Lower lobe of right lung (tissue), 2 donors: ENCODE results near the gene KLF5. TPM values are rescaled to one million over a fixed set of nuclear protein-coding genes. Genes with fewer than 3 reads are reported as not detected.

ENCODE experiments used
- ATAC-seq, 2 donors: fragments of 200-7000 bp; cut with Tn5 transposase; one replicate each; pipeline ENCODE4 v1.9.1; 2020 to 2022; ENCODE audit warnings: mild to moderate bottlenecking in 2 of 2, moderate library complexity in 2 of 2
- DNase-seq: peaks from one replicate; pipeline ENCODE4 v3.0.0-alpha.2; 2020
- H3K27ac ChIP-seq: fragments of 200-600 bp; one replicate; pipeline ENCODE4 v1.8.0; 2022
- H3K27me3 ChIP-seq: fragments of 200-600 bp; one replicate; pipeline ENCODE4 v1.8.0; 2022; ENCODE audit warnings: low read depth
- H3K36me3 ChIP-seq: fragments of 200-600 bp; one replicate; pipeline ENCODE4 v1.8.0; 2022; ENCODE audit warnings: mild to moderate bottlenecking
- H3K4me1 ChIP-seq: fragments of 200-600 bp; one replicate; pipeline ENCODE4 v1.8.0; 2022
- H3K4me3 ChIP-seq: fragments of 200-600 bp; one replicate; pipeline ENCODE4 v1.8.0; 2022; ENCODE audit warnings: mild to moderate bottlenecking
- H3K9me3 ChIP-seq: fragments of 200-600 bp; one replicate; pipeline ENCODE4 v1.8.0; 2022
- intact Hi-C: fragments of 100-400 bp; cut with DNase I; formaldehyde crosslinking; loops from one replicate; pipeline ENCODE4 v1.11.0; 2022
- total RNA-seq: library from RNA; stranded (reverse); fragmentation: NEBNext Ultra II Directional; extraction: Animal tissue kit (Norgen Biotek cat#: 25700); gene quantifications from one replicate; pipeline ENCODE4 v1.2.1, GENCODE V29; 2021
- TF ChIP-seq, protein P1 (sequence below): fragments of 200-600 bp; IDR thresholded peaks from one replicate; pipeline ENCODE4 v1.8.0; 2022; ENCODE audit warnings: antibody characterized with exemption, mild to moderate bottlenecking
- donor health status: DM: no; HTN: yes; CAD: no; lungs with severe emphysema.

Gene KLF5
- total RNA-seq, 1 donor from 2014 or later = 46.6 TPM

DNA sequence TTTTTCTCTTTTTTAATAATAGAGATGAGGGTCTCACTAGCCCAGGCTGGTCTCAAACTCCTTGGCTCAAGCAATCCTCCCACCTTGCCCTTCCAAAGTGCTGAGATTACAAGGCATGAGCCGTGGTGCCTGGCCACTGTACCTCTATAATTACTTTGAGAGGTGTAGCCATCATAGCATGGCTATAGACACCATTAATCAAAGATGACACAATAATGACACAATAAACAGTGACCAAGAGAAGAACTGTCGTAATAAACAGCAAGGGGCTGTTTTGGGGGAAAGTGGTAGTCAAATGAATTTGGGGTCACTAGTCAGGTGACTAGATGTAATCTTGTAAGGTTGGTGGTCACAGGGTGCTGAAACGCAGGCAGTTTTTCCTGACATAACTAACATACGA, 30.4 kb downstream of the KLF5 start:
- no peak for DNase-seq
- Histone ChIP-seq H3K4me3 (no peak overlapping the region), H3K36me3 (no peaks in the 10 kb centered on the region), H3K27me3 (no peaks in the 10 kb centered on the region), H3K9me3 (peaks cover 8% of the 10 kb centered on the region), H3K4me1 (no peaks in the 10 kb centered on the region), H3K27ac (no peak overlapping the region)
- intact Hi-C loops = no loop called here
- ATAC-seq = no peak
- TF ChIP-seq, protein P1, sequence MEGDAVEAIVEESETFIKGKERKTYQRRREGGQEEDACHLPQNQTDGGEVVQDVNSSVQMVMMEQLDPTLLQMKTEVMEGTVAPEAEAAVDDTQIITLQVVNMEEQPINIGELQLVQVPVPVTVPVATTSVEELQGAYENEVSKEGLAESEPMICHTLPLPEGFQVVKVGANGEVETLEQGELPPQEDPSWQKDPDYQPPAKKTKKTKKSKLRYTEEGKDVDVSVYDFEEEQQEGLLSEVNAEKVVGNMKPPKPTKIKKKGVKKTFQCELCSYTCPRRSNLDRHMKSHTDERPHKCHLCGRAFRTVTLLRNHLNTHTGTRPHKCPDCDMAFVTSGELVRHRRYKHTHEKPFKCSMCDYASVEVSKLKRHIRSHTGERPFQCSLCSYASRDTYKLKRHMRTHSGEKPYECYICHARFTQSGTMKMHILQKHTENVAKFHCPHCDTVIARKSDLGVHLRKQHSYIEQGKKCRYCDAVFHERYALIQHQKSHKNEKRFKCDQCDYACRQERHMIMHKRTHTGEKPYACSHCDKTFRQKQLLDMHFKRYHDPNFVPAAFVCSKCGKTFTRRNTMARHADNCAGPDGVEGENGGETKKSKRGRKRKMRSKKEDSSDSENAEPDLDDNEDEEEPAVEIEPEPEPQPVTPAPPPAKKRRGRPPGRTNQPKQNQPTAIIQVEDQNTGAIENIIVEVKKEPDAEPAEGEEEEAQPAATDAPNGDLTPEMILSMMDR = no peak

DNA sequence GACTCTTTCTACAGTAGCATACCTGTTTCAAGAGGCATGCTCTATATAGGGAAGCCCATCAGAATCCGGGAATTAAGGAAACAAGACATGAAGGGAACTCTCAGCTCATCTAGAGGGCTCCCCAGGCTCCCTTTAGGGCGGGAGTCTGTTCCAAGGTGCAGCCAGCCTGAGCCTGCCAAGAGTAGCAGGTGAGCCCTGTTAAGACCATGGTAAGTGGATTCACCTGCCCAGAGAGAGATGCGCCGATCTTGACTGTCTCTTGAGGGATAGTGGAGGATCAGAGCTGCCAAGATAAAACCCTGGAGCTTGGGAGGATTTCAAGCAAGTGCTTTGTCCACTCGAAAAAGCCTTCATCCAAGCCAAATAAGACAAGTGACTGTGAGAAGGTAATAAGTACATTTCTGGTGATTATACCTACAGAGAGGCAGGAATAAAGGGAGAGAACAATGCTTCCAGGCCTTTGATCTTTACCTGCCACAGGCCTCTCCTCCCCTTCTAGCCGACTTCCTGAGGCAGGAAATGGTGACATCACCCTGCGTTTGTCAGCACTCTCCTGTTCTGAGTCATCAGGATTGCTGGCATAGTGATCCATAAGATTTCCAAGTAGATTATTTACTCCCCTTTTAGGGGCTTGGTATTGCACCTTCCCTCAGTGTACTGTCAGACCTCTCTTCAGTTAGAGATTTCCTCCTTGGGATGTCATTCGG, 31.5 kb downstream of the KLF5 start:
- no peak overlapping the region for H3K4me3 ChIP-seq
- intact Hi-C loops = no loop called here
- DNase-seq (no peak), ATAC-seq (peak; percentile 88 to 94)
- H3K4me1 ChIP-seq = no peaks in the 10 kb centered on the region
- H3K9me3 ChIP-seq = peaks cover 8% of the 10 kb centered on the region
- TF ChIP-seq, protein P1 = no peak
- no peaks in the 10 kb centered on the region for H3K36me3 ChIP-seq
- H3K27me3 ChIP-seq = no peaks in the 10 kb centered on the region
- no peak overlapping the region for H3K27ac ChIP-seq

DNA sequence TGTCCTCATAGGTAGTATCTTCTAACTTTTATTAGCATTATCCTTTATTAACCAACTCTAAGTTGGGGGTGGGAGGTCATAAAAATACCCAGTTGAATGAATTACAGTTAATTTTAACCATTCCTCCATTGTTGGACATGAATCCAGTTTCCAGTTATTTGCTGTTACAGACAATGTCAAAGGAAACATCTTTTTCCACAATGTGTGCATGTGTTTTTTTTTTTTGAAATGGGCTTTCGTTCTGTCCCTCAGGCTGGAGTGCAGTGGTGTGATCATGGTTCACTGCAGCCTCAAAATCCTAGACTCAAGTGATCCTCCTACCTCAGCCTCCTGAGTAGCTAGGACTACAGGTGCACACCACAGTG, 32.0 kb downstream of the KLF5 start:
- no peaks in the 10 kb centered on the region for H3K27me3 ChIP-seq
- ATAC-seq (no peak), DNase-seq (no peak)
- no peak overlapping the region for H3K4me3 ChIP-seq
- TF ChIP-seq, protein P1 = no peak
- intact Hi-C loops = no loop called here
- H3K4me1 ChIP-seq = no peaks in the 10 kb centered on the region
- H3K27ac ChIP-seq = no peak overlapping the region
- no peaks in the 10 kb centered on the region for H3K36me3 ChIP-seq
- H3K9me3 ChIP-seq = peaks cover 8% of the 10 kb centered on the region

DNA sequence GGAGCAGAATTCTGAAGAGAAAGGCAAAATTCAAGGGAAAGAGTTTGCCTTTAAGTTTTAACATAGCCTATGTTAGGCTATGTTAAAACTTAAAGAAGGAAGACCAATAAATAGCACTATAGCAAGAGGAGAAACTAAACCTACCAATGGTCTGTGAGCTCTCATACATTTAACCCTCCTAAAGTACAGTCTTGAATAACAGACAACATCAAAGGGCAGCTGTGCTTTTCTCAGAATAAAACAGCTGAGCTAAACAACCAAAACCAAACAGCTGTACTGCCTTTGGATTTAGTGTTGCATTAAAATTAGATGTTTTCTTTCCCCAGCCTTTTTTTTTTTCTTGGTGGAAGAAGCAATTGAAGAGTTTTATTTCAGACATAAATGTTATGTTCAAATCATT, 34.0 kb downstream of the KLF5 start:
- Histone ChIP-seq H3K4me1 (no peaks in the 10 kb centered on the region), H3K4me3 (no peak overlapping the region), H3K9me3 (peaks cover 8% of the 10 kb centered on the region), H3K27ac (no peak overlapping the region), H3K27me3 (no peaks in the 10 kb centered on the region), H3K36me3 (no peaks in the 10 kb centered on the region)
- ATAC-seq (no peak), DNase-seq (no peak)
- intact Hi-C loops = no loop called here
- TF ChIP-seq, protein P1 = no peak

DNA sequence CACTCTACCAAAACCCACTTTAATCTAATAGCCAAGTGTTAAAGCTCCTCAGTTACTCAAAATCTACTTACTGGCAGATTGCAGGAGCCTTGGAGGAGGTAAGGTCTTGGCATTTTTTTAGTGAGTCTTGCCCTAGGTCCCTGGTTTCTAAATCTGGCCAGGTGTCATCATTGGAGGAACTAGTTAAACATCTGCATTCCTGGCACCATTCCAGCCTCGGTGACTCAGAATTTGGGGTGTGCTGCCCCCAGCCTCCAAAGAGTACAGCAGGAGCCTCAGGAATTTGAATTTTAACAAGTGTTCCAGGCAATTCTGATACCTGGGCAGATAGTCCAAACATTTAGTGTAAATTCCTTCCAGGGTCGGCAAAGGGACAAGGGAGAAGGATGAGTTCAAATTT, 37.4 kb downstream of the KLF5 start:
- no peaks in the 10 kb centered on the region for H3K9me3 ChIP-seq
- no peak for DNase-seq
- H3K4me3 ChIP-seq = no peak overlapping the region
- H3K36me3 ChIP-seq = no peaks in the 10 kb centered on the region
- no peaks in the 10 kb centered on the region for H3K27me3 ChIP-seq
- no peaks in the 10 kb centered on the region for H3K4me1 ChIP-seq
- H3K27ac ChIP-seq = no peak overlapping the region
- ATAC-seq = no peak
- TF ChIP-seq, protein P1 = no peak
- intact Hi-C loops = no loop called here
